H9 (cell line): ENCODE measurements around the gene RAB31. TPM values are rescaled to one million over a fixed set of nuclear protein-coding genes. Genes with fewer than 3 reads are reported as not detected.

Source experiments
- DNase-seq: peaks from one replicate; pipeline ENCODE4 v3.0.0-alpha.2; 2017
- H2AFZ ChIP-seq: one replicate; pipeline ENCODE4 v1.6.1; 2013; ENCODE audit warnings: mild to moderate bottlenecking, low read length, control low read depth, moderate library complexity
- H2AK5ac ChIP-seq: 2 replicates; pipeline ENCODE4 v1.6.1; 2013; ENCODE audit warnings: low read length, control low read depth, mixed read lengths; ENCODE audit not compliant: insufficient read length
- H2BK120ac ChIP-seq: one replicate; pipeline ENCODE4 v1.6.1; 2013; ENCODE audit warnings: low read depth, mild to moderate bottlenecking, low read length, control low read depth, inconsistent platforms; ENCODE audit not compliant: poor library complexity, severe bottlenecking
- H2BK12ac ChIP-seq: 2 replicates; pipeline ENCODE4 v1.6.1; 2013; ENCODE audit warnings: low read length, control low read depth, mixed read lengths, low read depth; ENCODE audit not compliant: insufficient read length
- H2BK15ac ChIP-seq: 2 replicates; pipeline ENCODE4 v1.6.1; 2013; ENCODE audit warnings: low read depth, low read length, control low read depth
- H2BK20ac ChIP-seq: one replicate; pipeline ENCODE4 v1.6.1; 2013; ENCODE audit warnings: low read depth, mild to moderate bottlenecking, low read length, control low read depth, inconsistent platforms; ENCODE audit not compliant: poor library complexity, severe bottlenecking
- H2BK5ac ChIP-seq: 2 replicates; pipeline ENCODE4 v1.6.1; 2013; ENCODE audit warnings: low read length, control low read depth, mixed read lengths; ENCODE audit not compliant: insufficient read length
- H3K14ac ChIP-seq: 2 replicates; pipeline ENCODE4 v1.6.1; 2013; ENCODE audit warnings: low read length, control low read depth; ENCODE audit not compliant: insufficient read depth
- H3K18ac ChIP-seq: 2 replicates; pipeline ENCODE4 v1.6.1; 2013; ENCODE audit warnings: low read depth, mild to moderate bottlenecking, mixed read lengths, low read length, control low read depth; ENCODE audit not compliant: insufficient read length
- H3K23ac ChIP-seq: 2 replicates; pipeline ENCODE4 v1.6.1; 2013; ENCODE audit warnings: low read length, control low read depth, mixed read lengths, low read depth; ENCODE audit not compliant: insufficient read length
- H3K23me2 ChIP-seq: 2 replicates; pipeline ENCODE4 v1.6.1; 2013; ENCODE audit warnings: low read depth, mild to moderate bottlenecking, mixed read lengths, low read length, control low read depth; ENCODE audit not compliant: insufficient read length, poor library complexity, severe bottlenecking
- H3K27ac ChIP-seq: 2 replicates; pipeline ENCODE4 v1.5.1; 2013; ENCODE audit warnings: low read length, control low read depth, mixed read lengths, low read depth; ENCODE audit not compliant: insufficient read length
- H3K27me3 ChIP-seq: 2 replicates; pipeline ENCODE4 v1.6.1; 2013; ENCODE audit warnings: low read length, control low read depth, inconsistent platforms; ENCODE audit not compliant: insufficient read depth
- H3K4ac ChIP-seq: 2 replicates; pipeline ENCODE4 v1.6.1; 2013; ENCODE audit warnings: low read depth, mild to moderate bottlenecking, control low read depth, inconsistent platforms, low read length, moderate library complexity
- H3K4me1 ChIP-seq: 2 replicates; pipeline ENCODE4 v1.6.1; 2013; ENCODE audit warnings: low read length, control low read depth, inconsistent platforms; ENCODE audit not compliant: insufficient read depth
- H3K4me2 ChIP-seq: 2 replicates; pipeline ENCODE4 v1.6.1; 2013; ENCODE audit warnings: low read length, control low read depth, mixed read lengths; ENCODE audit not compliant: insufficient read length, insufficient read depth
- H3K56ac ChIP-seq: 2 replicates; pipeline ENCODE4 v1.6.1; 2013; ENCODE audit warnings: low read depth, mild to moderate bottlenecking, mixed read lengths, low read length, control low read depth; ENCODE audit not compliant: insufficient read length
- H3K79me1 ChIP-seq: 2 replicates; pipeline ENCODE4 v1.6.1; 2013; ENCODE audit warnings: low read depth, mild to moderate bottlenecking, moderate library complexity, low read length, control low read depth, inconsistent platforms; ENCODE audit not compliant: insufficient read depth, poor library complexity, severe bottlenecking
- H3K79me2 ChIP-seq: 2 replicates; pipeline ENCODE4 v1.6.1; 2013; ENCODE audit warnings: low read length, control low read depth, inconsistent platforms; ENCODE audit not compliant: insufficient read depth
- H3K9ac ChIP-seq: 2 replicates; pipeline ENCODE4 v1.6.1; 2013; ENCODE audit warnings: low read length, control low read depth, mixed read lengths; ENCODE audit not compliant: insufficient read length; ENCODE audit errors: extremely low read depth
- H3K9me3 ChIP-seq: one replicate; pipeline ENCODE4 v1.6.1; 2013; ENCODE audit warnings: low read depth, low read length, inconsistent platforms; ENCODE audit not compliant: control insufficient read depth
- H3T11ph ChIP-seq: one replicate; pipeline ENCODE4 v1.6.1; 2013; ENCODE audit warnings: mild to moderate bottlenecking, low read length, control low read depth, inconsistent platforms
- H4K20me1 ChIP-seq: one replicate; pipeline ENCODE4 v1.6.1; 2013; ENCODE audit not compliant: control insufficient read depth, insufficient read length, insufficient read depth
- H4K5ac ChIP-seq: 2 replicates; pipeline ENCODE4 v1.6.1; 2013; ENCODE audit warnings: low read depth, mild to moderate bottlenecking, mixed read lengths, low read length, control low read depth; ENCODE audit not compliant: insufficient read length
- H4K8ac ChIP-seq: replicated peaks from 2 replicates; pipeline ENCODE4 v1.6.1; 2013; ENCODE audit warnings: low read length, control low read depth, mixed read lengths, low read depth; ENCODE audit not compliant: insufficient read length
- H4K91ac ChIP-seq: 2 replicates; pipeline ENCODE4 v1.6.1; 2013; ENCODE audit warnings: low read depth, mild to moderate bottlenecking, moderate library complexity, mixed read lengths, low read length, control low read depth; ENCODE audit not compliant: insufficient read length
- H3K27ac Mint-ChIP-seq, 3 experiments: 2 replicates in 2 of 3; 3 replicates in 1 of 3; pipeline ENCODE4 v1.8.0; 2020 to 2021; ENCODE audit warnings: mixed read lengths in 3 of 3, mild to moderate bottlenecking in 1 of 3, moderate library complexity in 1 of 3
- H3K27me3 Mint-ChIP-seq: 2 replicates; pipeline ENCODE4 v1.8.0; 2021; ENCODE audit warnings: low read depth, mild to moderate bottlenecking, moderate library complexity, mixed read lengths
- H3K36me3 Mint-ChIP-seq, 3 experiments: 2 replicates in 2 of 3; 3 replicates in 1 of 3; pipeline ENCODE4 v1.8.0; 2020 to 2021; ENCODE audit warnings: low read depth in 3 of 3, mixed read lengths in 3 of 3; ENCODE audit not compliant: insufficient read depth in 1 of 3
- H3K4me1 Mint-ChIP-seq, 2 experiments: 2 replicates each; pipeline ENCODE4 v1.8.0; 2020; ENCODE audit warnings: mixed read lengths in 2 of 2
- H3K4me3 Mint-ChIP-seq, 2 experiments: 2 replicates in 1 of 2; 3 replicates in 1 of 2; pipeline ENCODE4 v1.8.0; 2020 to 2021; ENCODE audit warnings: mild to moderate bottlenecking in 2 of 2, mixed read lengths in 2 of 2, moderate library complexity in 1 of 2
- H3K9me3 Mint-ChIP-seq, 2 experiments: 2 replicates in 1 of 2; 3 replicates in 1 of 2; pipeline ENCODE4 v1.8.0; 2020; ENCODE audit warnings: mild to moderate bottlenecking in 2 of 2, mixed read lengths in 2 of 2, moderate library complexity in 1 of 2
- CTCF ChIP-seq: fragments of 200-600 bp; sonication (generic); conservative IDR thresholded peaks from 3 replicates; pipeline ENCODE4 v1.8.0; 2021; ENCODE audit warnings: antibody characterized with exemption, mild to moderate bottlenecking
- WGBS: extraction: QIAGEN DNeasy Blood & Tissue Kit; methylation state at CpG from one replicate; pipeline ENCODE4 v1.1.7; 2013; ENCODE audit warnings: missing lambda C conversion rate, low lambda C conversion rate, mixed read lengths; ENCODE audit not compliant: insufficient read length; ENCODE audit errors: extremely low coverage; 5-methylcytosine and 5-hydroxymethylcytosine counted together
- total RNA-seq: library from RNA; stranded (reverse); gene quantifications from 2 replicates; pipeline ENCODE4 v1.2.1, GENCODE V29; 2021

Gene RAB31
- total RNA-seq, 1 experiment from 2014 or later: 22.4 TPM

GRCh38 chr18:9842448-9842847 is 134.3 kb downstream of the RAB31 start:
- Histone ChIP-seq H2BK12ac (no peak overlapping the region), H3K4ac (no peak overlapping the region), H2BK5ac (no peak overlapping the region), H2AK5ac (no peak overlapping the region), H4K20me1 (no peaks in the 10 kb centered on the region), H2BK20ac (no peak overlapping the region), H3K56ac (no peak overlapping the region), H2BK15ac (0 out of 2 replicates have a peak overlapping the region, but pooled peaks have one; percentile 12), H3T11ph (no peak overlapping the region), H3K27ac (no peak overlapping the region), H2BK120ac (no peak overlapping the region), H4K91ac (no peak overlapping the region), H3K27me3 (no peaks in the 10 kb centered on the region; the same call in 1 of the 2 replicates), H3K9ac (no peak overlapping the region), H3K79me2 (no peaks in the 10 kb centered on the region), H3K18ac (no peak overlapping the region), H3K14ac (no peak overlapping the region; the same call in 1 of the 2 replicates), H3K79me1 (no peaks in the 10 kb centered on the region), H3K23me2 (no peaks in the 10 kb centered on the region), H4K5ac (peak overlapping the region; percentile 25), H3K4me1 (peaks cover 12% of the 10 kb centered on the region; the same call in 1 of the 2 replicates), H3K9me3 (no peaks in the 10 kb centered on the region), H2AFZ (no peak overlapping the region), H4K8ac (no peak overlapping the region), H3K23ac (no peak overlapping the region), H3K4me2 (no peak overlapping the region)
- H3K36me3 Mint-ChIP-seq: no peaks in the 10 kb centered on the region; a peak in 1 of 7 replicates
- no peaks in the 10 kb centered on the region for H3K9me3 Mint-ChIP-seq
- H3K4me1 Mint-ChIP-seq: peaks cover 39 to 44% of the 10 kb centered on the region in 2 experiments
- no peak for TF ChIP-seq CTCF
- no peak overlapping the region for H3K27ac Mint-ChIP-seq
- WGBS: no CpG with 5 or more reads among the region's 6 CpGs
- DNase-seq: no peak
- 0 out of 2 replicates have a peak, but pooled peaks cover 2% of the 10 kb centered on the region for H3K27me3 Mint-ChIP-seq
- H3K4me3 Mint-ChIP-seq: no peak overlapping the region
